ENCODE results near the gene KLHDC7B.
"Not testable (repeated sequence)": the region's sequence is repeated elsewhere in the genome, so short reads cannot be mapped to it uniquely, and the experiment has no call there.

Gene KLHDC7B

DNA sequence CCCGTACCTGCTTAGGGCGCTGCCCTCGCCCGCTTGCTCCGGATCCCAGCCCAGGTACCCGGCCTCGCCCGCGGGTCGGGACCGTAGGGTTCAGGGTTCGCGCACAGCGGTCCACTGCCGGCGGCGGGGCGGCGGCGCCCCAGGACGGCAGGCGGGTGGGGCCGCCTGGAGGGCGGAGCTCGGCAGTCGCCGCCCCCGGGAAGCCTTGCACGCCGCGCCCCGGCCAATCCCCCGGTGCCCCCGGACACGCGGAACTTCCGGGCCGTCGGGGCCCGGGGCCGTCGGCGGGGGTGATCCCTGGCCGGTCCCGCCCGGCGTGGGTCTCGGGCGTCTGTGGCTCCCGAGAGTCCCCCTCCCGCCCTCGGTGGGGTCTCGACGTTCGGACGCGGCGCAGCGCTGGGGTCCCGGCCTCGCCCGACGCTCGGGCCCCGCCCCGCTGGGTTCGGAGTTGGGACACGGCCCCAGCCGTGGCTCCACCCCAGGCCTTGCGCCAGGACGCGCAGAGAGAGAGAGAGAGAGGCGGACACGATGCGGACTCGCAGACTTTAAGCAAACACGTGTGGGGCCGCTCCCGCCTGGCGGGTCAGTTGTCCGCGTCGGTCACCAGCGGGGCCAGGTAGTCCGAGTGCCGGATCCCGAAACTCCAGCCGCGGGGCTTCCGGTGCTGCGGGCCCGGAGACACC lies 15.7 kb upstream of the KLHDC7B start, which contains the start of gene TYMP:
Gene TYMP, minus strand, starts transcription at position 116 of the 683 bp plus-strand sequence. CDS start 303 bp downstream, outside the sequence.
- DNase-seq (ENCODE audit: low spot score) = peak; percentile 50

- no peak for DNase-seq (ENCODE audit: low spot score)
Measured at GRCh38 chr22:50530580-50530876, 15.2 kb upstream of the KLHDC7B start.

- peak; percentile 67 for DNase-seq (ENCODE audit: low spot score)
Measured at GRCh38 chr22:50530877-50531545, 14.7 kb upstream of the KLHDC7B start.

- peak; percentile 67 for DNase-seq (ENCODE audit: low spot score)
Measured at GRCh38 chr22:50531546-50531961, 14.1 kb upstream of the KLHDC7B start.

DNA sequence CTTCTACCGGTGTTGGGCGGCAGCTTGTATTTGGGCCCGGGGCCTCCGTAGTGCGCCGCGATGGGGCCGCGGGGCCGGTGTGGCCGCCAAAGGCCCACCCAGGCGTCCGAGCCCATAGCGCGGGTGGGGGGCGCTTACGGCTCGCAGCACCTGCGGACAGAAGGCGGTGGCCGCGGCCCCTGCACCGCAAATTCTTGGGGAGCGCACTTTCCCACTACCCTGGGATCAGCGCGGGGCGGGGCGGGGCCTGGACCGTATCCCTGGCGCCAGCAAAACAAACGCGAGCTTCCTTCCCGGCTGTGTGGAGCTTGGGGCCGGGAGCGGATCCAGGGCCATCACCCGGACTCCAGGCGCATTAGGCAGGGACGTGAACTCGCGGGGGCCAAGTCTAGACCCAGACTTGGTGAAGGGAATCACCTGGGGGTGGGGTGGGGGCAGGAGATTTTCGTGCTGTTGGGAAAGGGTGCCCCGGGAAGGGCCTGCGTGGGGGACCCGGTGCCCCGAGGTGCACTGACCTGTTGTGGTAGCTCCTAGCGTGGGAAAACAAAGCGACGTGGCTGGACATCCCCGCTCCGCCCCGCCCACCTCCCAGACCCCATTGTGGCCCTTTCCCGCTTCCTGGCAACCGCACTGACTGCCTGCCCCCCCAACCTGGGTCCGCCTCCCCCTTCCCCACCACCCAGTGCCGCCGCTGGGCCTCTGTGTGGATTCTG lies 13.6 kb upstream of the KLHDC7B start:
- peak; percentile 78 for DNase-seq (ENCODE audit: low spot score)

GRCh38 chr22:50532824-50533796 lies 12.6 kb upstream of the KLHDC7B start:
- no peak for DNase-seq (ENCODE audit: low spot score)

DNA sequence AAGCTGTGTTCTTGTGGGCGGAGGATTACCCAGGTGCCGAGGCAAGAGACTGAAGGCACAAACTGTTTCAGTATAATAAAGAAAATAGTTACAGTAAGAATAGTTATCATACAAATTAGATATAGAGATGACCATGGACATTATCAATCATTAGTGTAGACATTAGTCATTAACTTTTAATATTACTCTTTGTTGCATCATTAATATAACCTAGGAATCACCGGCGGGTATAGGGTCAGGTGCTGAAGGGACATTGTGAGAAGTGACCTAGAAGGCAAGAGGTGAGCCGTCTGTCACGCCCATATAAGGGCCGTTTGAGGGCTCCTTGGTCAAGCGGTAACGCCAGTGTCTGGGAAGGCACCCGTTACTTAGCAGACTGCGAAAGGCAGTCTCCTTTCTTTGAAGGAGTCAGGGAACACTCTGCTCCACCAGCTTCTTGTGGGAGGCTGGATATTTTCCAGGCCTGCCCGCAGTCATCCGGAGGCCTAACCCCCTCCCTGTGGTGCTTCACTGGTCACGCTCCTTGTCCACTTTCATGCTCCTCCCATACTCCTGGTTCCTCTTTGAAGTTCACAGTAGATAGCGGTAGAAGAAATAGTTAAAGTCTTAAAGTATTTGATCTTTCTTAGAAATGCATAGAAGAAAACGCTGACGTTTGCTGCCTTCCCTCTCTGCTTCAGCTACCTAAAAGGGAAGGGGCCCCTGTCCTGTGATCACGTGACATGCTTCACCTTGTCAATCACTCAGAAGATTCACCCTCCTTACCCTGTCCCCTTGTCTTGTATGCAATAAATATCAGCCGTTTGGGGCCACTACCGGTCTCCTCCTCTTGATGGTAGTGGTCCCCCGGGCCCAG lies 11.6 kb upstream of the KLHDC7B start:
- DNase-seq (ENCODE audit: low spot score) = not testable (repeated sequence)

- DNase-seq (ENCODE audit: low spot score) = no peak
Measured at GRCh38 chr22:50535113-50535512, 10.6 kb upstream of the KLHDC7B start.

GRCh38 chr22:50536226-50536625 lies 9.5 kb upstream of the KLHDC7B start:
- DNase-seq (ENCODE audit: low spot score) = no peak

DNA sequence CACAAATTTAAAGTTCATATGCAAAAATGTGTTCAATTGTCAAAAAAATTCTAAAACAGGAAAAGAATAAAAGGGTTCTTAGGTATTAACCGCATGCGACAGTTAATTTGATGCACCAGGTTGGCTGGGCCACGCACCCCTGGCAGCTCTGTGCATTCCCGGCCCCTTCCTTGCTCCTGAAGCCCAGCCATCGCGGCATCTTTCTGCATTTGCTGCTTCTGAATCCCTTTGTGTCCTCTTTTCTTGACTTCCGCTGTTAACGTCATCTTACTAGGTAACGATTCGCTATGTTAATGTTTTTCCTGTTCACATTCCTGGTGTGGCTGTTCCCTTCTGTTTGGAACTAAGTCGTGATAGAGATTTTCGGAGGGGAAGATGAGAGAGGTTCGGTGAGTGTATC lies 7.9 kb upstream of the KLHDC7B start:
- DNase-seq (ENCODE audit: low spot score) = peak; percentile 18

GRCh38 chr22:50540381-50540780 lies 5.3 kb upstream of the KLHDC7B start:
- no peak for DNase-seq (ENCODE audit: low spot score)

GRCh38 chr22:50541667-50542026 lies 4.1 kb upstream of the KLHDC7B start:
- not testable (repeated sequence) for DNase-seq (ENCODE audit: low spot score)

- DNase-seq (ENCODE audit: low spot score) = no peak
Measured at GRCh38 chr22:50542416-50542927, 3.2 kb upstream of the KLHDC7B start.

- DNase-seq (ENCODE audit: low spot score) = peak; percentile 94
Measured at GRCh38 chr22:50544078-50544745, 1.5 kb upstream of the KLHDC7B start.

GRCh38 chr22:50544746-50545253 lies 899 bp upstream of the KLHDC7B start:
- DNase-seq (ENCODE audit: low spot score) = no peak

- DNase-seq (ENCODE audit: low spot score) = peak; percentile 47
Measured at GRCh38 chr22:50546326-50547262, 895 bp downstream of the KLHDC7B start.

DNA sequence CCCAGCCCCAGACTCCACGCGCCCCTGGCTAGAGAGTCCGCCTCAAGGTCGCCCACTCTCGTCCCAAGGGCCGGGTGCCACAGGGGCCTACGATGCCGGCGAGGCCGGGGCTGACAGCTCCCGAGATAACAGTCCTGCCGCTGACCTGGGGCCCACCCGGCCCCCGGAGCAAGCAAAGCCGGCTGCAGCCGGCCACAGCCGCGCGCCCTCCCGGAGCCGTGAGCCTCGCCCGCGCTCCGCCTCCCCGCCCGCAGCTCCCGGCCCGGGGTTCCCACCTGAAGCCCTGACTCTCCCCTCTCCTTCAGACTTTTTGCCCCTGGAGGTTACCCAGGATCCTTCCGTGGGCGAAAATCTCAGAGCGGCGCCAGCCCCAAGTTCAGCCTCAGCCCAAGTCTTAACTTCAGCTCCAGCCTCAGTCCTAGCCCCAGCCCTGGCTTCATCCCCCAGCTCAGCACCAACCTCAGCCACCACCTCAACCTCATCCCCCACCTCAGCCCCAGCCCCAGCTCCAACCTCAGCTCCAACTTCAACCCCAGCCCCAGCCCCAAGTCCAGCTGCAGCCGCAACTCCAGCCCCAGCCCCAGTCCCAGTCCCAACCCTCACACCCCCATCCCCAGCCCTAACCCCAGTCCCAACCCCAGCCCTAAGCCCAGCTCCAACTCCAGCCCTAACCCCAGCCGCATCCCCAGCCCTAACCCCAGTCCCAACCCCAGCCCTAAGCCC lies 1.7 kb downstream of the KLHDC7B start:
- peak; percentile 29 for DNase-seq (ENCODE audit: low spot score)

Data from D341Med (cell line).